Measurements from ENCODE around the gene SOBP.

DNA sequence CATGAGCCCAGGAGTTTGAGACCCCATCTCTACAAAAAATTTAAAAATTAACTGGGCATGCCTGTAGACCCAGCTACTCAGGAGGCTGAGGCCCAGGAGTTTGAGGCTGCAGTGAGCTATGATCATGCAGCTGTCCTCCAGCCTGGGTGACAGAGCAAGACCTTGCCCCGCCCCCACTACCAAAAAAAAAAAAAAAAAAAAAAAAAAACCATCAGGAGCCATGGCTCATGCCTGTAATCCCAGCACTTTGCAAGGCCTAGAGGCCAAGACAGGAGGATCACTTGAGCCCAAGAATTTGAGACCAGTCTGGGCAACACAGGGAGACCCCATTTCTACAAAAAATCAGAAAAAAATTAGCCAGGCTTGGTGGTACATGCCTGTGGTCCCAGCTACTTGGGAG, 159.1 kb downstream of the SOBP start:
- TF ChIP-seq, protein P1, sequence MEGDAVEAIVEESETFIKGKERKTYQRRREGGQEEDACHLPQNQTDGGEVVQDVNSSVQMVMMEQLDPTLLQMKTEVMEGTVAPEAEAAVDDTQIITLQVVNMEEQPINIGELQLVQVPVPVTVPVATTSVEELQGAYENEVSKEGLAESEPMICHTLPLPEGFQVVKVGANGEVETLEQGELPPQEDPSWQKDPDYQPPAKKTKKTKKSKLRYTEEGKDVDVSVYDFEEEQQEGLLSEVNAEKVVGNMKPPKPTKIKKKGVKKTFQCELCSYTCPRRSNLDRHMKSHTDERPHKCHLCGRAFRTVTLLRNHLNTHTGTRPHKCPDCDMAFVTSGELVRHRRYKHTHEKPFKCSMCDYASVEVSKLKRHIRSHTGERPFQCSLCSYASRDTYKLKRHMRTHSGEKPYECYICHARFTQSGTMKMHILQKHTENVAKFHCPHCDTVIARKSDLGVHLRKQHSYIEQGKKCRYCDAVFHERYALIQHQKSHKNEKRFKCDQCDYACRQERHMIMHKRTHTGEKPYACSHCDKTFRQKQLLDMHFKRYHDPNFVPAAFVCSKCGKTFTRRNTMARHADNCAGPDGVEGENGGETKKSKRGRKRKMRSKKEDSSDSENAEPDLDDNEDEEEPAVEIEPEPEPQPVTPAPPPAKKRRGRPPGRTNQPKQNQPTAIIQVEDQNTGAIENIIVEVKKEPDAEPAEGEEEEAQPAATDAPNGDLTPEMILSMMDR (IDR thresholded peaks at IDR 0.05; ENCODE audit: borderline replicate concordance, extremely low read depth, low read length, poor library complexity, severe bottlenecking) = no peak
- TF ChIP-seq EZH2 (IDR thresholded peaks at IDR 0.05; ENCODE audit: borderline replicate concordance, low read depth, low read length, severe bottlenecking) = no peak
